Hippocampal formation (tissue), 2 donors: ENCODE results near the gene NBL1.

Experiments
- DNase-seq, 2 donors: peaks; one replicate each; lab custom pipeline; 2025; lab: John Stamatoyannopoulos, UW

Gene NBL1

GRCh38 chr1:19703280-19703679 lies 59.2 kb downstream of the NBL1 start:
- DNase-seq = no peak

- DNase-seq = peak; percentile 52 to 58
Measured at GRCh38 chr1:19704247-19705113, 60.4 kb downstream of the NBL1 start.

- DNase-seq = no peak
Measured at GRCh38 chr1:19705464-19705863, 61.4 kb downstream of the NBL1 start.

- DNase-seq = no peak
Measured at GRCh38 chr1:19706136-19706535, 62.0 kb downstream of the NBL1 start.
